HG03139 (cell line): ENCODE measurements around the gene RALGPS1.

ENCODE experiments used
- ATAC-seq: cut with Tn5 transposase; IDR thresholded peaks from one replicate; pipeline ENCODE4 v1.9.1; 2021; ENCODE audit not compliant: unreplicated experiment

RALGPS1 gene

GRCh38 chr9:126953041-126953809 lies 38.6 kb downstream of the RALGPS1 start:
- ATAC-seq: no peak

GRCh38 chr9:126955811-126956210 lies 41.2 kb downstream of the RALGPS1 start:
- ATAC-seq: no peak

- no peak for ATAC-seq
These were observed 42.5 kb downstream of the RALGPS1 start for GRCh38 chr9:126956917-126957686.

GRCh38 chr9:126957687-126958053 lies 43.1 kb downstream of the RALGPS1 start:
- no peak for ATAC-seq

GRCh38 chr9:126959336-126959735 lies 44.8 kb downstream of the RALGPS1 start:
- ATAC-seq: no peak

GRCh38 chr9:126959917-126960316 lies 45.3 kb downstream of the RALGPS1 start:
- ATAC-seq: no peak

- ATAC-seq: no peak
These were observed 47.8 kb downstream of the RALGPS1 start for GRCh38 chr9:126962336-126962735.

GRCh38 chr9:126965077-126965476 lies 50.5 kb downstream of the RALGPS1 start:
- ATAC-seq: no peak

GRCh38 chr9:126965541-126966428 lies 51.2 kb downstream of the RALGPS1 start:
- no peak for ATAC-seq

- no peak for ATAC-seq
These were observed 56.7 kb downstream of the RALGPS1 start for GRCh38 chr9:126971261-126971660.

- no peak for ATAC-seq
These were observed 59.3 kb downstream of the RALGPS1 start for GRCh38 chr9:126973651-126974529.

GRCh38 chr9:126974594-126974993 lies 60.0 kb downstream of the RALGPS1 start:
- ATAC-seq: no peak

GRCh38 chr9:126975327-126976220 lies 61.0 kb downstream of the RALGPS1 start:
- ATAC-seq: no peak

GRCh38 chr9:126979461-126979860 lies 64.9 kb downstream of the RALGPS1 start:
- ATAC-seq: no peak

- ATAC-seq: no peak
These were observed 65.6 kb downstream of the RALGPS1 start for GRCh38 chr9:126980231-126980630.

GRCh38 chr9:126981218-126981617 lies 66.6 kb downstream of the RALGPS1 start:
- no peak for ATAC-seq

GRCh38 chr9:126982215-126983002 lies 67.8 kb downstream of the RALGPS1 start:
- ATAC-seq: no peak

GRCh38 chr9:126983767-126984166 lies 69.2 kb downstream of the RALGPS1 start:
- no peak for ATAC-seq

GRCh38 chr9:126984969-126985368 lies 70.4 kb downstream of the RALGPS1 start:
- no peak for ATAC-seq
